K562 (cell line): ENCODE measurements around the gene CCDC9B. TPM values are rescaled to one million over a fixed set of nuclear protein-coding genes. Genes with fewer than 3 reads are reported as not detected.

Experiments
- ATAC-seq: fragments of 200-7000 bp; cut with Tn5 transposase; 3 replicates; pipeline ENCODE4 v1.9.1; 2020; ENCODE audit warnings: moderate library complexity
- BruUV-seq: library from RNA; stranded (reverse); fragments of 400-500 nt; replicated peaks from 2 replicates; lab custom pipeline; 2021; lab: Mats Ljungman, UMichigan
- CTCF ChIA-PET: fragments of 300-600 bp; formaldehyde crosslinking; extraction: SDS; loops from one replicate; lab custom pipeline; 2021; ENCODE audit warnings: low intra/inter-chr PET ratio; lab: Yijun Ruan, JAX
- POLR2A ChIA-PET: fragments of 300-600, 350-650 bp; sonication (Branson Sonifier 250); formaldehyde crosslinking; extraction: SDS; loops from one replicate; lab custom pipeline; 2021; ENCODE audit warnings: antibody characterized with exemption, inconsistent platforms; lab: Yijun Ruan, JAX
- DNase-seq, 4 experiments: peaks; one replicate each; pipeline versions ENCODE4 v3.0.0 to v3.0.0-alpha.2; 2011 to 2018; ENCODE audit warnings: low spot score in 3 of 4, mixed read lengths in 3 of 4; ENCODE audit errors: extremely low read depth in 1 of 4
- FAIRE-seq: peaks from 2 replicates; lab custom pipeline; 2011; peaks lifted over from hg19 to GRCh38; lab: Jason Lieb, UNC
- H2AFZ ChIP-seq: 2 replicates; pipeline ENCODE4 v1.6.0; 2011; ENCODE audit warnings: low read depth, low read length, control low read depth, inconsistent platforms
- H3K27ac ChIP-seq: fragments of 200-600 bp; 3 replicates; pipeline ENCODE4 v1.8.0; 2011; ENCODE audit warnings: low read depth, mild to moderate bottlenecking, control low read depth, inconsistent platforms, low read length, moderate library complexity, mixed read lengths; ENCODE audit errors: extremely low read depth
- H3K27me3 ChIP-seq, 2 experiments: fragments of 300-600 bp in 1 of 2; 2 replicates in 1 of 2; 3 replicates in 1 of 2; pipeline versions ENCODE4 v1.6.0 to v1.8.0; 2011; ENCODE audit warnings: inconsistent platforms in 2 of 2, low read length in 2 of 2, mild to moderate bottlenecking in 1 of 2, mixed read lengths in 1 of 2, moderate library complexity in 1 of 2; ENCODE audit not compliant: control insufficient read depth in 2 of 2, insufficient read depth in 2 of 2
- H3K36me3 ChIP-seq: fragments of 300-600 bp; 3 replicates; pipeline ENCODE4 v1.8.0; 2011; ENCODE audit warnings: mild to moderate bottlenecking, low read length, inconsistent platforms; ENCODE audit not compliant: control insufficient read depth, insufficient read depth
- H3K4me1 ChIP-seq, 2 experiments: fragments of 200-600 bp in 1 of 2; replicated peaks in 1 of 2; 2 replicates in 1 of 2; 3 replicates in 1 of 2; pipeline versions ENCODE4 v1.5.1 to v1.8.0; 2011; ENCODE audit warnings: inconsistent platforms in 2 of 2, low read length in 2 of 2, mild to moderate bottlenecking in 1 of 2, mixed read lengths in 1 of 2, moderate library complexity in 1 of 2; ENCODE audit not compliant: control insufficient read depth in 2 of 2, insufficient read depth in 2 of 2
- H3K4me2 ChIP-seq: 2 replicates; pipeline ENCODE4 v1.6.1; 2011; ENCODE audit warnings: low read length, control low read depth, inconsistent platforms, mixed read lengths; ENCODE audit not compliant: insufficient read depth
- H3K4me3 ChIP-seq: fragments of 200-600 bp; sonication (generic), shearing (Covaris generic); 2 replicates; pipeline ENCODE4 v1.5.1; 2016; ENCODE audit warnings: control low read depth, inconsistent platforms
- H3K79me2 ChIP-seq: fragments of 200-600 bp; 3 replicates; pipeline ENCODE4 v1.8.0; 2011; ENCODE audit warnings: low read length, inconsistent platforms; ENCODE audit not compliant: control insufficient read depth, insufficient read depth
- H3K9ac ChIP-seq, 2 experiments: 2 replicates each; pipeline versions ENCODE4 v1.6.0 to v1.6.1; 2011; ENCODE audit warnings: low read depth in 2 of 2, low read length in 2 of 2, control low read depth in 1 of 2, inconsistent platforms in 1 of 2, mild to moderate bottlenecking in 1 of 2, mixed read lengths in 1 of 2; ENCODE audit not compliant: insufficient read depth in 1 of 2
- H3K9me1 ChIP-seq: one replicate; pipeline ENCODE4 v1.6.0; 2011; ENCODE audit warnings: inconsistent platforms, mild to moderate bottlenecking, low read length, moderate library complexity; ENCODE audit not compliant: control insufficient read depth, insufficient read depth
- H3K9me3 ChIP-seq: replicated peaks from 2 replicates; pipeline ENCODE4 v1.5.1; 2011; ENCODE audit warnings: low read depth, low read length, inconsistent platforms; ENCODE audit not compliant: control insufficient read depth, insufficient read depth
- H4K20me1 ChIP-seq: replicated peaks from 2 replicates; pipeline ENCODE4 v1.6.1; 2011; ENCODE audit warnings: low read length, inconsistent platforms, mixed read lengths; ENCODE audit not compliant: control insufficient read depth, insufficient read depth
- EP400 ChIP-seq: fragments of 450-650 bp; IDR thresholded peaks from 2 replicates; pipeline ENCODE4 v1.6.1; 2017; ENCODE audit warnings: antibody characterized with exemption, mild to moderate bottlenecking, moderate library complexity
- NFXL1 ChIP-seq: fragments of 450-650 bp; formaldehyde crosslinking; IDR thresholded peaks from 2 replicates; pipeline ENCODE4 v1.4.0; 2021; ENCODE audit warnings: mild to moderate bottlenecking
- RUNX1 ChIP-seq: sonication (generic); IDR thresholded peaks from 2 replicates; pipeline ENCODE4 v1.6.1; 2016; ENCODE audit warnings: antibody characterized with exemption, low read depth
- SPI1 ChIP-seq: IDR thresholded peaks from 2 replicates; pipeline ENCODE4 v1.6.1; 2011; ENCODE audit warnings: low read depth, low read length, control low read depth, borderline replicate concordance
- STAG1 ChIP-seq: sonication (generic); formaldehyde crosslinking; IDR thresholded peaks from 2 replicates; pipeline ENCODE4 v1.5.0; 2020; ENCODE audit warnings: missing genetic modification reagents, borderline replicate concordance
- TEAD2 ChIP-seq: fragments of 450-650 bp; IDR thresholded peaks from 2 replicates; pipeline ENCODE4 v1.6.1; 2016; ENCODE audit warnings: missing genetic modification characterization, control low read depth, missing compliant biosample characterization
- TSC22D4 ChIP-seq: fragments of 450-650 bp; IDR thresholded peaks from 2 replicates; pipeline ENCODE4 v1.6.1; 2016; ENCODE audit warnings: missing genetic modification characterization, missing biosample characterization, control low read depth
- ZBTB43 ChIP-seq: sonication (generic); formaldehyde crosslinking; IDR thresholded peaks from 2 replicates; pipeline ENCODE4 v1.8.0; 2023; ENCODE audit warnings: mild to moderate bottlenecking, missing genetic modification reagents
- ZNF134 ChIP-seq: fragments of 250-450 bp; sonication (Bioruptor Pico); conservative IDR thresholded peaks from 2 replicates; pipeline ENCODE4 v1.4.0; 2020
- ZNF224 ChIP-seq: sonication (generic); formaldehyde crosslinking; IDR thresholded peaks from 2 replicates; pipeline ENCODE4 v1.8.0; 2022; ENCODE audit warnings: mild to moderate bottlenecking, missing genetic modification reagents
- WGBS: fragments of 100-300 bp; shearing (Covaris generic); methylation state at CpG from one replicate; pipeline ENCODE4 v1.1.6; 2016; ENCODE audit warnings: low coverage, mixed read lengths; ENCODE audit not compliant: insufficient coverage; ENCODE audit errors: missing lambda C conversion rate; 5-methylcytosine and 5-hydroxymethylcytosine counted together
- in situ Hi-C: fragments of 300-500 bp; cut with MboI; formaldehyde crosslinking; loops from 4 replicates; pipeline ENCODE4 v1.15.0; 2018; ENCODE audit warnings: inconsistent platforms, mixed read lengths
- intact Hi-C: fragments of 100-400 bp; cut with micrococcal nuclease; formaldehyde crosslinking; loops from 2 replicates; pipeline ENCODE4 v1.14.2; 2022
- polyA plus RNA-seq, 8 experiments: library from polyadenylated mRNA; depleted of rRNA in 4 of 8; stranded (reverse) in 5 of 8; unstranded in 3 of 8; fragments of >200 nt; fragmentation: Nextera tagmentation in 2 of 8; fragmentation: Illumina TruSeq in 1 of 8; extraction: Ambion mirVana in 2 of 8; extraction: Trizol in 1 of 8; gene quantifications; 2 replicates each; pipeline versions ENCODE4 v1.2.1 to v1.2.3, GENCODE V29; 2011 to 2014; ENCODE audit warnings: inconsistent platforms in 1 of 8, missing spikeins in 1 of 8
- total RNA-seq, 7 experiments: library from RNA; depleted of rRNA in 6 of 7; stranded (reverse); fragments of >200 nt in 6 of 7; fragmentation: Illumina TruSeq in 2 of 7; extraction: Trizol in 2 of 7; gene quantifications; 2 replicates each; pipeline versions ENCODE4 v1.2.1 to v1.2.3, GENCODE V29; 2011 to 2021; ENCODE audit warnings: low replicate concordance in 1 of 7

Gene CCDC9B
- total and polyA plus RNA-seq, 9 of the 15 experiments (the other 6 are each of a cell fraction or from before 2014, with no cell fraction given) = 0.01 to 0.47 (median 0.15) TPM; not detected in 1

- intact Hi-C loops (no loop called here), in situ Hi-C loops (no loop called here)
- no peak for FAIRE-seq
Measured at GRCh38 chr15:40377606-40378005, 36.9 kb upstream of the CCDC9B start.

GRCh38 chr15:40372981-40373380, 32.2 kb upstream of the CCDC9B start:
- H2AFZ ChIP-seq = no peak overlapping the region
- H3K79me2 ChIP-seq = no peaks in the 10 kb centered on the region
- FAIRE-seq (no peak), DNase-seq (no peak), ATAC-seq (no peak)
- no peaks in the 10 kb centered on the region for H3K36me3 ChIP-seq
- ChIA-PET POLR2A (interaction anchor here (0.6 to 0.8 kb wide), 2 partner anchors 27 to 58 kb away, joined by 3 read pairs; no protein-coding TSS in a partner anchor), CTCF (no interaction called here)
- no peak overlapping the region for H3K27ac ChIP-seq
- H3K9me3 ChIP-seq = no peaks in the 10 kb centered on the region
- in situ Hi-C loops = no loop called here
- WGBS = 7% methylated on average over 2 of the region's 2 CpGs
- no peak overlapping the region for H3K4me2 ChIP-seq
- H3K4me3 ChIP-seq = no peak overlapping the region
- H3K4me1 ChIP-seq = peaks cover 4 to 23% of the 10 kb centered on the region in 2 experiments
- H3K9me1 ChIP-seq = no peaks in the 10 kb centered on the region
- H3K27me3 ChIP-seq = peaks cover 0 to 12% of the 10 kb centered on the region in 2 experiments; a peak in 3 of 5 replicates
- no peak overlapping the region for H3K9ac ChIP-seq
- BruUV-seq = no TSS peak
- intact Hi-C loops = no loop called here
- TF ChIP-seq STAG1 (CRISPR knock-in tag) (no peak), EP400 (no peak), ZBTB43 (no peak), SPI1 (peak; percentile 60; the same call in 1 of the 2 replicates), TEAD2 (tag) (no peak), ZNF224 (CRISPR knock-in tag) (no peak), TSC22D4 (tag) (no peak), NFXL1 (CRISPR knock-in tag) (no peak)
- H4K20me1 ChIP-seq = no peaks in the 10 kb centered on the region

More at GRCh38 chr15:40377606-40378005, 36.9 kb upstream of the CCDC9B start:
- ATAC-seq (no peak), DNase-seq (no peak)
- Histone ChIP-seq H3K9me3 (no peaks in the 10 kb centered on the region), H2AFZ (peak overlapping the region; percentile 54), H4K20me1 (no peaks in the 10 kb centered on the region), H3K79me2 (no peaks in the 10 kb centered on the region), H3K4me2 (no peak overlapping the region), H3K9me1 (no peaks in the 10 kb centered on the region), H3K4me1 (peaks cover 14% of the 10 kb centered on the region in 2 experiments; a peak in 4 of 5 replicates), H3K4me3 (no peak overlapping the region), H3K36me3 (no peaks in the 10 kb centered on the region), H3K27ac (no peak overlapping the region), H3K27me3 (no peaks in the 10 kb centered on the region), H3K9ac (no peak overlapping the region)
- no peak for TF ChIP-seq RUNX1
- no peak for TF ChIP-seq ZNF134 (CRISPR knock-in tag)
- WGBS = 56% methylated on average over 3 of the region's 3 CpGs
- ChIA-PET CTCF (no interaction called here), POLR2A (no interaction called here)
- no TSS peak for BruUV-seq
